Endothelial cell of umbilical vein (primary cell): Measurements from ENCODE around the gene RAB40C. TPM values are rescaled to one million over a fixed set of nuclear protein-coding genes. Genes with fewer than 3 reads are reported as not detected.

Experiments used
- BruUV-seq: library from RNA; stranded (reverse); fragments of 400-500 nt; replicated peaks from 2 replicates; lab custom pipeline; 2021; lab: Mats Ljungman, UMichigan
- CTCF ChIA-PET: fragments of 300-600, 350-600 bp; sonication (Branson Sonifier 250); formaldehyde crosslinking; loops from one replicate; lab custom pipeline; 2021; ENCODE audit warnings: antibody characterized with exemption, inconsistent platforms; lab: Charles Lee
- POLR2A ChIA-PET: fragments of 300-600, 350-600 bp; sonication (Branson Sonifier 250); formaldehyde crosslinking; loops from one replicate; lab custom pipeline; 2021; ENCODE audit warnings: antibody characterized with exemption, inconsistent platforms; lab: Charles Lee
- DNase-seq: peaks from one replicate; pipeline ENCODE4 v3.0.0-alpha.2; 2011; ENCODE audit warnings: low read depth, low spot score
- FAIRE-seq: peaks from 2 replicates; lab custom pipeline; 2011; peaks lifted over from hg19 to GRCh38; lab: Jason Lieb, UNC
- H2AFZ ChIP-seq: 2 replicates; pipeline ENCODE4 v1.6.0; 2012; ENCODE audit warnings: low read depth, low read length, control low read depth, inconsistent platforms
- H3K27ac ChIP-seq: 2 replicates; pipeline ENCODE4 v1.5.1; 2011; ENCODE audit warnings: low read depth, mild to moderate bottlenecking, control low read depth, low read length, moderate library complexity; ENCODE audit not compliant: insufficient read depth
- H3K27me3 ChIP-seq, 2 experiments: 2 replicates each; pipeline versions ENCODE4 v1.6.0 to v1.6.1; 2011; ENCODE audit warnings: low read length in 2 of 2, mixed read lengths in 1 of 2; ENCODE audit not compliant: control insufficient read depth in 2 of 2, insufficient read depth in 2 of 2
- H3K36me3 ChIP-seq, 2 experiments: 2 replicates in 1 of 2; 3 replicates in 1 of 2; pipeline ENCODE4 v1.5.1; 2011; ENCODE audit warnings: low read length in 2 of 2, mild to moderate bottlenecking in 1 of 2, moderate library complexity in 1 of 2; ENCODE audit not compliant: control insufficient read depth in 2 of 2, insufficient read depth in 2 of 2; ENCODE audit errors: extremely low read depth in 1 of 2
- H3K4me1 ChIP-seq: 3 replicates; pipeline ENCODE4 v1.5.1; 2011; ENCODE audit warnings: mild to moderate bottlenecking, low read length; ENCODE audit not compliant: control insufficient read depth, insufficient read depth; ENCODE audit errors: extremely low read depth
- H3K4me2 ChIP-seq: 2 replicates; pipeline ENCODE4 v1.6.1; 2011; ENCODE audit warnings: low read length, control low read depth, mixed read lengths; ENCODE audit not compliant: insufficient read depth
- H3K4me3 ChIP-seq, 3 experiments: fragments of 200-600 bp in 1 of 3; sonication (generic), shearing (Covaris generic) in 1 of 3; replicated peaks in 1 of 3; 2 replicates each; pipeline ENCODE4 v1.5.1; 2011 to 2016; ENCODE audit warnings: control low read depth in 3 of 3, low read length in 3 of 3, mild to moderate bottlenecking in 2 of 3, inconsistent platforms in 1 of 3, low read depth in 1 of 3, moderate library complexity in 1 of 3; ENCODE audit not compliant: insufficient read depth in 1 of 3
- H3K79me2 ChIP-seq: 2 replicates; pipeline ENCODE4 v1.6.0; 2012; ENCODE audit warnings: low read length, inconsistent platforms; ENCODE audit not compliant: control insufficient read depth, insufficient read depth
- H3K9ac ChIP-seq: replicated peaks from 2 replicates; pipeline ENCODE3; 2011; ENCODE audit warnings: low read length, control low read depth; ENCODE audit not compliant: insufficient read depth; ENCODE audit errors: extremely low read depth
- H3K9me1 ChIP-seq: replicated peaks from 3 replicates; pipeline ENCODE4 v1.6.0; 2011; ENCODE audit warnings: mild to moderate bottlenecking, low read length; ENCODE audit not compliant: control insufficient read depth, insufficient read depth; ENCODE audit errors: extremely low read depth
- H3K9me3 ChIP-seq: replicated peaks from 2 replicates; pipeline ENCODE4 v1.5.1; 2012; ENCODE audit warnings: low read length, inconsistent platforms; ENCODE audit not compliant: control insufficient read depth, insufficient read depth
- H4K20me1 ChIP-seq: replicated peaks from 2 replicates; pipeline ENCODE3; 2011; ENCODE audit warnings: mild to moderate bottlenecking, low read length; ENCODE audit not compliant: control insufficient read depth, insufficient read depth; ENCODE audit errors: extremely low read depth
- EZH2 ChIP-seq: IDR thresholded peaks from 2 replicates; pipeline ENCODE4 v1.6.1; 2012; ENCODE audit warnings: borderline replicate concordance, low read depth, mild to moderate bottlenecking, moderate library complexity, low read length, inconsistent platforms; ENCODE audit not compliant: severe bottlenecking
- FOS ChIP-seq: IDR thresholded peaks from 2 replicates; pipeline ENCODE4 v1.6.1; 2011; ENCODE audit warnings: mild to moderate bottlenecking, low read length, moderate library complexity, borderline replicate concordance; ENCODE audit not compliant: insufficient read depth
- GATA2 ChIP-seq: IDR thresholded peaks from 2 replicates; pipeline ENCODE4 v1.7.0; 2011; ENCODE audit warnings: low read depth, mild to moderate bottlenecking, moderate library complexity, mixed read lengths, low read length; ENCODE audit not compliant: insufficient read length, insufficient read depth
- JUN ChIP-seq: IDR thresholded peaks from 2 replicates; pipeline ENCODE4 v1.6.1; 2011; ENCODE audit warnings: borderline replicate concordance, low read depth; ENCODE audit not compliant: insufficient read length, insufficient read depth
- MAX ChIP-seq: IDR thresholded peaks from 2 replicates; pipeline ENCODE4 v1.6.1; 2011; ENCODE audit not compliant: insufficient read depth, insufficient read length
- MYC ChIP-seq: IDR thresholded peaks from one replicate; pipeline ENCODE4 v1.6.1; 2011; ENCODE audit warnings: mild to moderate bottlenecking, low read depth, low read length
- POLR2A ChIP-seq: IDR thresholded peaks from 2 replicates; pipeline ENCODE4 v1.6.1; 2012; ENCODE audit warnings: low read depth, mild to moderate bottlenecking, control low read depth, low read length
- POLR2AphosphoS5 ChIP-seq: IDR thresholded peaks from 2 replicates; pipeline ENCODE4 v1.6.1; 2012; ENCODE audit warnings: low read depth, mild to moderate bottlenecking, control low read depth, low read length, moderate library complexity; ENCODE audit not compliant: insufficient read depth
- dilution Hi-C: fragments of 300-500 bp; cut with MboI; formaldehyde crosslinking; loops from one replicate; pipeline ENCODE4 v1.15.0; 2019; ENCODE audit warnings: low sequenced_read_pairs; ENCODE audit not compliant: extremely low pct_ligation_motif_present
- intact Hi-C: fragments of 100-400 bp; cut with micrococcal nuclease; formaldehyde crosslinking; loops from one replicate; pipeline ENCODE4 v1.10.0; 2022
- polyA plus RNA-seq, 4 experiments: library from polyadenylated mRNA; depleted of rRNA in 3 of 4; stranded (reverse) in 3 of 4; unstranded in 1 of 4; fragments of >200 nt; gene quantifications; 2 replicates each; pipeline versions ENCODE4 v1.2.1 to v1.2.3, GENCODE V29; 2011 to 2012; ENCODE audit warnings: missing spikeins in 1 of 4
- total RNA-seq: library from RNA; stranded (reverse); gene quantifications from 2 replicates; pipeline ENCODE4 v1.2.3, GENCODE V29; 2021
- TF ChIP-seq, protein P1 (sequence below), 2 donors: IDR thresholded peaks; 1 replicate in 1 of 2; 2 replicates in 1 of 2; pipeline ENCODE4 v1.5.1; 2011; ENCODE audit warnings: low read length in 2 of 2, mild to moderate bottlenecking in 2 of 2, moderate library complexity in 2 of 2, control low read depth in 1 of 2, inconsistent platforms in 1 of 2, low read depth in 1 of 2; ENCODE audit not compliant: insufficient read depth in 1 of 2; ENCODE audit errors: extremely low read depth in 1 of 2

Gene RAB40C
- total and polyA plus RNA-seq, 2 donors (not counting 3 experiments of a cell fraction or from before 2014, with no cell fraction given): 12.4 to 18.8 TPM

DNA sequence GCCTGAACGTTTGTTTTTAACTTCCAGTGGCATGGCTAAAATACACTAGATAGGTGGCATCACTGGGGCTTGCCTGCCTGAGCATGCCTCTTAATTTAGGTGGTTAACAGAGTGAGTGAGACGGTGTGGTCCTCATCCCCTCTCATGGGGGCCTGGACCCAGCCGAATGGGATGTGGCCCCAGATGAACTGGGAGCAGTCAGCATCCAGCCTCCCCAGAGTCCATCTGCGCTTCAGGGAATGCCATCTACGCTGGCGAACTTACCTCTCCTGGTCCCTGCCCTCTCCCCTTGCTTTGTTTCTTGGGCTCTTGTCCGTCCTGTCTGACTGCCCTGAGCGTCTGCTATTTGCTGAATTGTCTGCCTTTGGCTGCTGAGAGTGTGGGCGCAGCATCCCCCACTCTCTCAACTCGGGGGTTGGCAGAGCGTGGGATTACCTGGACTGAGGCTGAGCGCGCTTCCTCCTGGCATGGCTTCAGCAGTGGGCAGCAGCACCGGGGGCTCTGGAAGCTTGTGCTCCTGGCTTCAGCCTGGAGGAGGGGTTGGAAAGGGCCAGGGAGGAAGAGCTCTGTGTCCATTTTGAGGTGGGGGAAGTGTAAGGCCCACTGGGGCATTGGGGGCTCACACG is 2.1 kb downstream of the RAB40C start:
- Histone ChIP-seq H3K36me3 (peaks cover 0 to 3% of the 10 kb centered on the region in 2 experiments), H4K20me1 (no peaks in the 10 kb centered on the region), H3K4me2 (no peak overlapping the region), H3K9me1 (no peaks in the 10 kb centered on the region), H3K9me3 (no peaks in the 10 kb centered on the region), H3K4me3 (no peak overlapping the region), H3K27me3 (no peaks in the 10 kb centered on the region), H3K9ac (no peak overlapping the region), H3K79me2 (peaks cover 27% of the 10 kb centered on the region), H3K4me1 (peaks cover 16% of the 10 kb centered on the region), H3K27ac (no peak overlapping the region), H2AFZ (no peak overlapping the region)
- DNase-seq (no peak), FAIRE-seq (no peak)
- TF ChIP-seq, protein P1, sequence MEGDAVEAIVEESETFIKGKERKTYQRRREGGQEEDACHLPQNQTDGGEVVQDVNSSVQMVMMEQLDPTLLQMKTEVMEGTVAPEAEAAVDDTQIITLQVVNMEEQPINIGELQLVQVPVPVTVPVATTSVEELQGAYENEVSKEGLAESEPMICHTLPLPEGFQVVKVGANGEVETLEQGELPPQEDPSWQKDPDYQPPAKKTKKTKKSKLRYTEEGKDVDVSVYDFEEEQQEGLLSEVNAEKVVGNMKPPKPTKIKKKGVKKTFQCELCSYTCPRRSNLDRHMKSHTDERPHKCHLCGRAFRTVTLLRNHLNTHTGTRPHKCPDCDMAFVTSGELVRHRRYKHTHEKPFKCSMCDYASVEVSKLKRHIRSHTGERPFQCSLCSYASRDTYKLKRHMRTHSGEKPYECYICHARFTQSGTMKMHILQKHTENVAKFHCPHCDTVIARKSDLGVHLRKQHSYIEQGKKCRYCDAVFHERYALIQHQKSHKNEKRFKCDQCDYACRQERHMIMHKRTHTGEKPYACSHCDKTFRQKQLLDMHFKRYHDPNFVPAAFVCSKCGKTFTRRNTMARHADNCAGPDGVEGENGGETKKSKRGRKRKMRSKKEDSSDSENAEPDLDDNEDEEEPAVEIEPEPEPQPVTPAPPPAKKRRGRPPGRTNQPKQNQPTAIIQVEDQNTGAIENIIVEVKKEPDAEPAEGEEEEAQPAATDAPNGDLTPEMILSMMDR (IDR thresholded peaks at IDR 0.05; ENCODE audit: extremely low read depth in 1 of 2, insufficient read depth in 1 of 2, low read depth in 1 of 2, low read length in 2 of 2): no peak
- no peak for TF ChIP-seq MYC
- TF ChIP-seq FOS: no peak
- TF ChIP-seq POLR2A: no peak
- no peak for TF ChIP-seq POLR2AphosphoS5
- no peak for TF ChIP-seq JUN
- TF ChIP-seq MAX: no peak
- no peak for TF ChIP-seq GATA2
- TF ChIP-seq EZH2: no peak
- dilution Hi-C loops (no loop called here), intact Hi-C loops (no loop called here)
- ChIA-PET CTCF (no interaction called here), POLR2A (no interaction called here)
- BruUV-seq: no TSS peak
